HG03064 (cell line): ENCODE results near the gene ITPKB.
"Not testable (repeated sequence)": the region's sequence is repeated elsewhere in the genome, so short reads cannot be mapped to it uniquely, and the experiment has no call there.

ENCODE experiments used
- ATAC-seq: cut with Tn5 transposase; IDR thresholded peaks from one replicate; pipeline ENCODE4 v1.9.1; 2021; ENCODE audit warnings: low read depth; ENCODE audit not compliant: unreplicated experiment

Gene ITPKB

GRCh38 chr1:226608699-226609505 lies 130.2 kb downstream of the ITPKB start:
- no peak for ATAC-seq

GRCh38 chr1:226607821-226608220 lies 131.3 kb downstream of the ITPKB start:
- no peak for ATAC-seq

- ATAC-seq: no peak
These were observed 131.8 kb downstream of the ITPKB start for GRCh38 chr1:226607268-226607660.

- no peak for ATAC-seq
These were observed 132.5 kb downstream of the ITPKB start for GRCh38 chr1:226606311-226607267.

- ATAC-seq: no peak
These were observed 133.6 kb downstream of the ITPKB start for GRCh38 chr1:226605318-226605950.

GRCh38 chr1:226604560-226605317 lies 134.3 kb downstream of the ITPKB start:
- no peak for ATAC-seq

GRCh38 chr1:226603858-226604559 lies 135.1 kb downstream of the ITPKB start:
- ATAC-seq: no peak

GRCh38 chr1:226603022-226603857 lies 135.8 kb downstream of the ITPKB start:
- ATAC-seq: no peak

- no peak for ATAC-seq
These were observed 136.7 kb downstream of the ITPKB start for GRCh38 chr1:226602186-226603021.

- no peak for ATAC-seq
These were observed 137.6 kb downstream of the ITPKB start for GRCh38 chr1:226601456-226601855.

GRCh38 chr1:226600254-226600653 lies 138.8 kb downstream of the ITPKB start:
- ATAC-seq: no peak

- no peak for ATAC-seq
These were observed 139.3 kb downstream of the ITPKB start for GRCh38 chr1:226599636-226600238.

- not testable (repeated sequence) for ATAC-seq
These were observed 140.1 kb downstream of the ITPKB start for GRCh38 chr1:226598955-226599354.

- no peak for ATAC-seq
These were observed 140.6 kb downstream of the ITPKB start for GRCh38 chr1:226598455-226598849.

- ATAC-seq: no peak
These were observed 141.2 kb downstream of the ITPKB start for GRCh38 chr1:226597616-226598454.

- no peak for ATAC-seq
These were observed 142.4 kb downstream of the ITPKB start for GRCh38 chr1:226596531-226597165.
